ENCODE measurements around the gene CREB5.

DNA sequence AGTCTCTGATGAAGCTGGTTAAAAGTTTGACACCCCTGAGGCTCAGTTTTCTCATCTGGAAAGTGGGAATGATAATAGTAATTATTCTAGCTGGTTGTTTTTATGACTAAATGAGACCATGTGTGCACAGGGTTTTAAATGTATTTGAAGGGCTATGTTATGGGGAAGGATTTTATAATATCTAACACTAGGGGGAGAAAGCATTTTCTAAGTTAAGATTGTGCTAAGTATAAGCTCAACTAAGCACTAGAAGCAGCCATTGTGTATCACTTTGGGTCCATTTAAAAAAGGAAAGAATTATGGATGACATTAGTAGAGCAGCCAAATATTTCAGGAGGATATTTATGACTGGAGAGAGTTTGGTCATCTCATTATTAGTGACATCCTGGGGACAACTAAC lies 49.5 kb upstream of the CREB5 start:
- TF ChIP-seq POLR2A (IDR thresholded peaks at IDR 0.05), result no peak
- TF ChIP-seq, protein P1, sequence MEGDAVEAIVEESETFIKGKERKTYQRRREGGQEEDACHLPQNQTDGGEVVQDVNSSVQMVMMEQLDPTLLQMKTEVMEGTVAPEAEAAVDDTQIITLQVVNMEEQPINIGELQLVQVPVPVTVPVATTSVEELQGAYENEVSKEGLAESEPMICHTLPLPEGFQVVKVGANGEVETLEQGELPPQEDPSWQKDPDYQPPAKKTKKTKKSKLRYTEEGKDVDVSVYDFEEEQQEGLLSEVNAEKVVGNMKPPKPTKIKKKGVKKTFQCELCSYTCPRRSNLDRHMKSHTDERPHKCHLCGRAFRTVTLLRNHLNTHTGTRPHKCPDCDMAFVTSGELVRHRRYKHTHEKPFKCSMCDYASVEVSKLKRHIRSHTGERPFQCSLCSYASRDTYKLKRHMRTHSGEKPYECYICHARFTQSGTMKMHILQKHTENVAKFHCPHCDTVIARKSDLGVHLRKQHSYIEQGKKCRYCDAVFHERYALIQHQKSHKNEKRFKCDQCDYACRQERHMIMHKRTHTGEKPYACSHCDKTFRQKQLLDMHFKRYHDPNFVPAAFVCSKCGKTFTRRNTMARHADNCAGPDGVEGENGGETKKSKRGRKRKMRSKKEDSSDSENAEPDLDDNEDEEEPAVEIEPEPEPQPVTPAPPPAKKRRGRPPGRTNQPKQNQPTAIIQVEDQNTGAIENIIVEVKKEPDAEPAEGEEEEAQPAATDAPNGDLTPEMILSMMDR (IDR thresholded peaks at IDR 0.05), result no peak

Data from breast epithelium (tissue), 3 donors.